Activated CD4-positive, alpha-beta T cell treated with anti-CD3 and anti-CD28 coated beads, Interleukin-2, amount 50 U/mL, for 4 hours (primary cell): ENCODE data around the gene OR2A7.
"Not testable (repeated sequence)": the region's sequence is repeated elsewhere in the genome, so short reads cannot be mapped to it uniquely, and the experiment has no call there.

Experiments used
- DNase-seq, 2 experiments: peaks; one replicate each; pipeline ENCODE4 v3.0.0-alpha.2; 2020

OR2A7 gene

GRCh38 chr7:144264692-144265091, at the start of gene OR2A7:
Gene OR2A7 (minus strand): TSS chr7:144264792. CDS start chr7:144259628, 5,164 bp downstream.
- not testable (repeated sequence) for DNase-seq

- DNase-seq: not testable (repeated sequence)
These were observed 47.4 kb upstream of the OR2A7 start, which contains the start of gene OR2A1 for GRCh38 chr7:144311872-144312469. Gene OR2A1 (plus strand): TSS chr7:144312419. CDS start chr7:144318125, 5,706 bp downstream.

GRCh38 chr7:144311218-144311617, 46.6 kb upstream of the OR2A7 start:
- not testable (repeated sequence) for DNase-seq

GRCh38 chr7:144309702-144310101, 45.1 kb upstream of the OR2A7 start:
- not testable (repeated sequence) for DNase-seq

GRCh38 chr7:144305156-144305555, 40.6 kb upstream of the OR2A7 start:
- not testable (repeated sequence) for DNase-seq

- not testable (repeated sequence) for DNase-seq
These were observed 39.0 kb upstream of the OR2A7 start for GRCh38 chr7:144303607-144304006.

GRCh38 chr7:144302578-144303303, 38.1 kb upstream of the OR2A7 start:
- DNase-seq: not testable (repeated sequence)

GRCh38 chr7:144293794-144294499, 29.4 kb upstream of the OR2A7 start:
- DNase-seq: not testable (repeated sequence)

GRCh38 chr7:144292384-144293161, 28.0 kb upstream of the OR2A7 start:
- not testable (repeated sequence) for DNase-seq

GRCh38 chr7:144291607-144292006, 27.0 kb upstream of the OR2A7 start:
- not testable (repeated sequence) for DNase-seq

GRCh38 chr7:144287171-144287784, 22.7 kb upstream of the OR2A7 start:
- DNase-seq: not testable (repeated sequence)

GRCh38 chr7:144283716-144284115, 19.1 kb upstream of the OR2A7 start:
- DNase-seq: not testable (repeated sequence)

- not testable (repeated sequence) for DNase-seq
These were observed 17.9 kb upstream of the OR2A7 start for GRCh38 chr7:144282490-144282889.

- DNase-seq: not testable (repeated sequence)
These were observed 17.4 kb upstream of the OR2A7 start for GRCh38 chr7:144281981-144282380.

- not testable (repeated sequence) for DNase-seq
These were observed 15.4 kb upstream of the OR2A7 start for GRCh38 chr7:144280010-144280409.

- DNase-seq: not testable (repeated sequence)
These were observed 10.7 kb upstream of the OR2A7 start for GRCh38 chr7:144275281-144275680.

- DNase-seq: not testable (repeated sequence)
These were observed 4.6 kb upstream of the OR2A7 start, which contains the start of gene CTAGE8 for GRCh38 chr7:144269188-144269587. Gene CTAGE8 (minus strand): TSS chr7:144269288. CDS start chr7:144269250, 38 bp downstream.

GRCh38 chr7:144262128-144262527, 2.5 kb downstream of the OR2A7 start:
- DNase-seq: not testable (repeated sequence)

GRCh38 chr7:144259067-144259466, 5.5 kb downstream of the OR2A7 start:
- not testable (repeated sequence) for DNase-seq

- DNase-seq: no peak
These were observed 8.5 kb downstream of the OR2A7 start for GRCh38 chr7:144256112-144256511.

- no peak for DNase-seq
These were observed 9.1 kb downstream of the OR2A7 start for GRCh38 chr7:144255471-144255897.

GRCh38 chr7:144252307-144252706, 12.3 kb downstream of the OR2A7 start:
- not testable (repeated sequence) for DNase-seq
